HG02852 (cell line): ENCODE data around the gene CST6.

Source experiments
- ATAC-seq: cut with Tn5 transposase; IDR thresholded peaks from one replicate; pipeline ENCODE4 v1.9.1; 2021; ENCODE audit warnings: mild to moderate bottlenecking, moderate library complexity; ENCODE audit not compliant: unreplicated experiment

Gene CST6, protein sequence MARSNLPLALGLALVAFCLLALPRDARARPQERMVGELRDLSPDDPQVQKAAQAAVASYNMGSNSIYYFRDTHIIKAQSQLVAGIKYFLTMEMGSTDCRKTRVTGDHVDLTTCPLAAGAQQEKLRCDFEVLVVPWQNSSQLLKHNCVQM

DNA sequence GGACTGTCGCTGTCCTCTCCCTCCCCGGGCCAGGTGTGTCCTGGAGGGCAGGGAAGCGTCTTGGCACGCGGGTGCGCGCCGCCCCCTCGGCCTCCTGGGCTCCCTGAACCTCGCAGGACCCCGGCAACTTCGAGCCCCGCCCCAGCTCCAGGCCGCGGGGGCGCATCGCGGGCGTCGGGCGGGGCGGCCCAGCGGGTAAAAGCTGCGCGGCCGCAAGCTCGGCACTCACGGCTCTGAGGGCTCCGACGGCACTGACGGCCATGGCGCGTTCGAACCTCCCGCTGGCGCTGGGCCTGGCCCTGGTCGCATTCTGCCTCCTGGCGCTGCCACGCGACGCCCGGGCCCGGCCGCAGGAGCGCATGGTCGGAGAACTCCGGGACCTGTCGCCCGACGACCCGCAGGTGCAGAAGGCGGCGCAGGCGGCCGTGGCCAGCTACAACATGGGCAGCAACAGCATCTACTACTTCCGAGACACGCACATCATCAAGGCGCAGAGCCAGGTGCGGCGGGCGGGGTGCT lies at the start of gene CST6:
TSS of gene CST6 (plus strand) at position 224 of the 519 bp plus-strand sequence. CDS start at position 261, 37 bp downstream.
- no peak for ATAC-seq

DNA sequence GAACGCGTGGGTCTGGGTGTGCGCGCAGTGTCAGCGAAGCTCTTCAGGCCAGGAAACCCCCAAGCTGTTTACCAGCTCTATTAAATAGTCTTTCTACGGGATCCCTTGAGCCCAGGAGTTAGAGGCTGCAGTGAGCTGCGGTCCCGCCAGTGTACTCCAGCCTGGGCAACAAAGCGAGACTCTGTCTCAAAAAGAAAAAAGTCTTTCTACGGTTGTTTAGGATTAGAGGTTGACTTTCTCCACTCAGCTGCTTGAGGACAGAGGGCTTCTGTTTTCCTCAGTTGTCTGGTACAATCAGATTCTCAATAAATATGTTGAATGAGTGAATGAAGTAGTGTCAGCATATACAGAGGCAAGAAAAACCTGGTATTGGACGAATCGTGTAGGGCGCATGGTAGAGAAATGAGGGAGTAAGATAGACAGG lies 49.7 kb upstream of the CST6 start:
- no peak for ATAC-seq

DNA sequence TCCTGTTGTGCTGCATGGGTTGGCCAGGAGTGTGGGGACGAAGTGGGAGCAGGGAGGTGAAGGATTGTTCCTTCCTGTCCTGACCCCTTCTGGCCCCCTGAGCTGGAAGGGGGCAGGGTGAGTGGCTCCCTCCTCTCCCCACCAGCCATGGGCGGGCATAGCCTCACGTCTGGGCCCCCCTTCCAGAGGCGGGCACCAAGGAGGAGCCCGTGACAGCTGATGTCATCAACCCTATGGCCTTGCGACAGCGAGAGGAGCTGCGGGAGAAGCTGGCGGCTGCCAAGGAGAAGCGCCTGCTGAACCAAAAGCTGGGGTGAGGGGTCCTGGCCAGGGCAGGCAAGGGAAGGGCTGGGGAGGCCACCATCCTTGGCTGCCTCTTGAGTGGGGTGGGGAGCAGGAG lies 46.9 kb upstream of the CST6 start:
- no peak for ATAC-seq

DNA sequence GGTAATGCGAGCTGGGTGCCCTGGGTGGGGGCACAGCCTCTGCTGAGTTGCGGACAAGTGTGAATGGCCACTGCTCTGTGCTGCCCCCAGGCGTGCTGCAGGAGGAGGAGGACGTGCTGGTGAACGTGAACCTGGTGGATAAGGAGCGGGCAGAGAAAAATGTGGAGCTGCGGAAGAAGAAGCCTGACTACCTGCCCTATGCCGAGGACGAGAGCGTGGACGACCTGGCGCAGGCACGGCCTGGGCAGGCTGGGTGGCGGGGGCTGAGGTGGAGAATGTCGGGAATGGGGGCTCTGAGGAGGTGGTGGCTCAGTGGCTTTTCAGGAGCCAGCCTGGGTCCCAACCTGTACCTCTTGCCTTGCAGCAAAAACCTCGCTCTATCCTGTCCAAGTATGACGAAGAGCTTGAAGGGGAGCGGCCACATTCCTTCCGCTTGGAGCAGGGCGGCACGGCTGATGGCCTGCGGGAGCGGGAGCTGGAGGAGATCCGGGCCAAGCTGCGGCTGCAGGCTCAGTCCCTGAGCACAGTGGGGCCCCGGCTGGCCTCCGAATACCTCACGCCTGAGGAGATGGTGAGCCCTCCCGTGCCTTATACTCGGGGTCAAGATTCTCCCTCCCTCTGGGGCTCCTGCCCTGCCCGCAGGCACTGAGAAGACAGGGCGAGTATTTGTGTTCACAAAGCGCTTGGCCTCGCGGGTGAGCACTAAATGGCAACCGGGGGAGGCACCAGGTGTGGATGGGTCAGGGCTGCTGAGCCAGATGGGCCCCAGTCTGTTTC lies 45.6 kb upstream of the CST6 start:
- no peak for ATAC-seq

DNA sequence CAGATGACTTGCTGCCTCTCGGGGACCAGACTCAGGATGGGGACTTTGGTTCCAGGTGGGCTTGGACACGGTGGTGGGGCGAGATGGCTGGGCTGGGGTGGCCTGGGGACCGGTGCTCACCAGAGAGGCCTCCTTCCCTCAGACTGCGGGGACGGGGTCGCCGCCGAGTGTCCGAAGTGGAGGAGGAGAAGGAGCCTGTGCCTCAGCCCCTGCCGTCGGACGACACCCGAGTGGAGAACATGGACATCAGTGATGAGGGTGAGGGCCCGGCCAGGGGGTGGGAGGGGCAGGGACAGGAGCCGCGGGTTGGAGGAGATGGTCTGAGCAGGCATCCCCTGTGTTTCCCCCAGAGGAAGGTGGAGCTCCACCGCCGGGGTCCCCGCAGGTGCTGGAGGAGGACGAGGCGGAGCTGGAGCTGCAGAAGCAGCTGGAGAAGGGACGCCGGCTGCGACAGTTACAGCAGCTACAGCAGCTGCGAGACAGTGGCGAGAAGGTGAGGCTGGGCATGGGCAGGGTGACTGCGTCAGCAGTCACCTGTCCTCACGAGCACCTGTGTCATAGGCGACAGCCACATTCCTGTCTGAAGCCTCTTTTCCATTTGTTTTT lies 44.4 kb upstream of the CST6 start:
- ATAC-seq, result no peak

DNA sequence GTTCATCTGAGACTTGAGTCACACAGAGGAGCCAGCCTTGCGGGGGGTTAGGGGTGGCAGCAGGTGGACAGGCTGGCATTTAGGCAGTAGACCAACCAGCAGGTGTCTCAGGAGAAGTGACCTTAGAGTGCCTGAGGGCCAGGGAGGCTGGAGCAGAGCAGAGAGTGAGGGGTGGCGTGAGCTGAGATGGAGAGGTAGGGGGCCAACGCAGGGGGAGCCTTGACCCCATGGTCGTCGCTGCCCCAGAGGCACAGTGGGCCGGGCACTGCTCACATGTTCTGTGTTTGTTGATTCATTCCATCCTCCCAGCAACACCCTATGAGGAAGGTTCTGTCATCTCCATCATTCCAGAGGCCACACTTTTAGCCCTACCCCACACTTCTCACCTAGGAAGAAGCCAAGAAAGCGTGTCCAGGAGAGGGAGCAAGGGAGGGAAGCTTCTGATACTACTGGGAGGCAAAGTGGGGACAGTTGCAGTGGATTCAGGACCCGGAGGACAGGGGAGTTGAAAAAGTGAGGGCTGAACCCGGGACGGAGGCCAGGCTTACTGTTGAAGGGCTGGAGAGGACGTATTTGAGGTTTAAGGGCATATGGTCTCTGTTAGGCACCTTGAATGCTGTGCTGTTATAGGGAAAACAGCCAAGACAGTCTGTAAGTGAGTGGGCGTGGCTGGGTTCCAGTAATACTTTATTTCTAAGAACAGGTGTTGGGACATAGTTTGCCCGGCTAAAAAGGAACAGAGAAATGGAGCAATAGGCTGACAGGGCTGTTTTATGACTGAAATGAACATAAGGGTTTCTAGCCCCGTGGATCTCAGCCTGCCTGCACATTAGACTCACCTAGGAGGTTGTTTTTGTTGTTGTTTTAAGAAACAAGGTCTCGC lies 43.0 kb upstream of the CST6 start:
- no peak for ATAC-seq

DNA sequence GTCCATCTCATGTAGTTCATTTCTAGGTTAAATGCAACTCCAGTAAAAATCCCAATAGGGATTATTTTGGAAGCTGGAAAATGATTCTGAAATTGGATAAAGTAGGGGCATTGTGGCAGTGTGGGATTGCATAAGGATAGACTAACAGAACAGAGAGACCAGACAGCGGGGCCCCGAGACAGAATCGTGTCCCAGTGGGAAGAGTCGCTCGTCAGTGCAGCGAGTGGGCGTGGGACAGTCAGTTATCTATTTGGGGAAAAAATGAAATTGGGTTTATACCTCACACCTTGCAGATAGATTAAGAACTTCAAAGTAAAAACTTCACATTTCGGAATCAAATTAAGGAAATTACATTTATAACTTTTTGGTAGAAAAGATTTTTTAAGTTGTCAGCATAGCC lies 39.7 kb upstream of the CST6 start:
- ATAC-seq, result no peak

DNA sequence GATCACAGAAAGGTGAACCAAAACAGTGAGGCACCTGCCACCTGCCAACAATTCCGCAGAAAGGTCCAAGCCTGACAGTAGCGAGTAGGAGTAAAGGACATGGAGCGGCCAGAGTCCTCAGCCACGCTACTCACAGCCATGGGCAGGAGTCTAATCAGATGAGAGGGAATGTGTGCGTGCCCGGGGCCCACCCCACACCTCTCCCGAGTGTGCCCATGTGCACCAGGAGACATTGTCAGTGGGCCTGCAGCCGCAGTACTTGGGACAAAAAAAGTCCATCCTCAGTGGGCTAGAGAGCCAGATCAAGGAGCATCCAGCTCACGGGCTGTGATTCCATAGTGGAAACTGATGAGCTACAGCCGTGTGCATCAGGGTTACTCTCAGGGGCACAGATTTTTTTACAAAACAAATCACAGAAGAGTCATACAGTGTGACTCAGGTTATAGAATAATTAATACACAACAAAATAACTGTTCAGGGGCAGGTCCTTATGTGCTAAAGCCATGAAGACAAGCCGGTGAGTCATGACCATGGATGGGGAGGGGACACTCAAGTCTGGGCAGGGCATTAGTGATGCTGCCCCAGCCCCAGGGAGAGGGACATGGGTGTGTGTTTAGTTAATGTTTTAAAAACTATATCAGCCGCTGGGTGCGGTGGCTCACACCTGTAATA lies 38.2 kb upstream of the CST6 start:
- ATAC-seq, result no peak

DNA sequence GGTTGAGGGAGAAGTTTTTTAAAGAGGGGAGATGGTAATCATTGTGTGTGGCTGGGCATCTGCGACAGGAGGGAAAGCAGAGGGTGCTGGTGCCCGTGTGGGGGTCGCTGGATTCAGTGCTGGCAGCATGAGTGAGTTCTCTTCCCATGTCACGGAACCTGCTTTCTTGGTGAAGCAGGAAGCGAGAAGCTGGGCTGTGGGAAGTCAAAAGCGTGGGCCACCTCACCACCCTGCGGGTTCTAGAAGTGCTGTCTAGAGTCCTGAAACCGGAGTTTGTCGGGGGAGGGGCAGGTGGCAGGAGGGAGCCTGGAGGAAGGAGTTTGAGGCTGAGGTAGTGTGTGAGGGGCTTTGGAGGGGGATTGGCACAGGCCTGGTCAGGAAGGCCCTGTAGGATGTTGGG lies 36.0 kb upstream of the CST6 start:
- ATAC-seq, result no peak

DNA sequence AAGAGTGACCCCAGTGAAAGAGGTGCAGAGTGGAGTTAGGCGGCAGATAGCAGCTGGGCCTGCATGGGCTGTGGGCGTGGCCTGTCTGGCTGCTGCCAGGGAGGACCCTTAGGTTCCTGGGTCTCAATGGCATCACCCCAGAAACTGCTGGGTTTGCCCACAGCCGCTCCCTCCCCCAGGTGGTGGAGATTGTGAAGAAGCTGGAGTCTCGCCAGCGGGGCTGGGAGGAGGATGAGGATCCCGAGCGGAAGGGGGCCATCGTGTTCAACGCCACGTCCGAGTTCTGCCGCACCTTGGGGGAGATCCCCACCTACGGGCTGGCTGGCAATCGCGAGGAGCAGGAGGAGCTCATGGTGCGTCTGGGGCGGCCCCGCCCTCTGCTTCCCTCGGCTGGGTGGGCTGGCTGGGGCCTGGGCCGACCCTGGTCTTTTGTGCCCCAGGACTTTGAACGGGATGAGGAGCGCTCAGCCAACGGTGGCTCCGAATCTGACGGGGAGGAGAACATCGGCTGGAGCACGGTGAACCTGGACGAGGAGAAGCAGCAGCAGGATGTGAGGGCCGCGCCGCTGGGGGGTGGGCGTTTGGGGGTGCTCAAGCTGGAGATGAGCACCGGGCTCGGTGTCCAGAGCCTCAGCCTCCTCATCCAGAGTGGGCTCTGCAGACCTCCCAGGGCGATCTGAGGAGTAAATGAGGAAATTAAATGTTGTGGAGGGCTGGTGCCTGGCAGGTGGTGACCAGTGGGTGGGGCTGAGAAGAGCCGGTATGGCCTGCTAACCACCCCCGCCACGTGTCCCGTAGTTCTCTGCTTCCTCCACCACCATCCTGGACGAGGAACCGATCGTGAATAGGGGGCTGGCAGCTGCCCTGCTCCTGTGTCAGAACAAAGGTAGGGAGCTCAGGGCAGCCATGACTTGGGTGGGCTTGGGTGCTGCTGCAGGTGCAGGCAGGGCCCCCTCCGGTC lies 35.3 kb upstream of the CST6 start:
- ATAC-seq, result no peak

DNA sequence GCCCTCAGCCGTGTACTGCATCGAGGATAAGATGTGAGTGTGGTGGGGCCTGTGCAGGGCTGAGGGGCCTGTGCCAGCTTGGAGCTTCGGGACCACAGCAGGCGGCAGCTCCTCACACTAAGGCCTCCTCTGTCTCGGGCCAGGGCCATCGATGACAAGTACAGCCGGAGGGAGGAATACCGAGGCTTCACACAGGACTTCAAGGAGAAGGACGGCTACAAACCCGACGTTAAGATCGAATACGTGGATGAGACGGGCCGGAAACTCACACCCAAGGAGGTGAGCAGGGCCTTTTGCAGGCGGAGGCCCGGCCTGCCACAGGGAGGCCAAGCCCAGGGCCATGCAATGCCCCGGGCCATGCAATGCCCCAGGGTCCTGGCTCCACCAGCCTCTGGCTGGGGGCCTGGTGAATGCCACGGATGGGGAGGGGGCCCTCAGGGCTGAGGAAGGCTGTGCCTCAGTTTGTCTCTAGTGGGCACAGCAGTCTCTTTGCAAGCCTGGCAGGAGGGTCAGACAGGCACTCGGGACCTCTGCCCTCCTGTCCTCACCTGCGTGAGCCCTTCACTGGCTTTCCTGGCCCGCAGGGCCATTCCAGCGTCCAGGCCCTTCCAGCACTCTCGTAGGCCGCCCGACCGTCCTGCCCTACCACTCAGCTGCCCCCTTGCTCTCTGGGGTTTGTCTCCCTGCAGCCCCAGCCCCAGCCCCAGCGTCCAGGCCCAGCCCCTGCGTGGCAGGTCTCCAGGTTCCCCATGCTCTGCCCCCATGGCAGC lies 34.0 kb upstream of the CST6 start:
- ATAC-seq, result no peak

DNA sequence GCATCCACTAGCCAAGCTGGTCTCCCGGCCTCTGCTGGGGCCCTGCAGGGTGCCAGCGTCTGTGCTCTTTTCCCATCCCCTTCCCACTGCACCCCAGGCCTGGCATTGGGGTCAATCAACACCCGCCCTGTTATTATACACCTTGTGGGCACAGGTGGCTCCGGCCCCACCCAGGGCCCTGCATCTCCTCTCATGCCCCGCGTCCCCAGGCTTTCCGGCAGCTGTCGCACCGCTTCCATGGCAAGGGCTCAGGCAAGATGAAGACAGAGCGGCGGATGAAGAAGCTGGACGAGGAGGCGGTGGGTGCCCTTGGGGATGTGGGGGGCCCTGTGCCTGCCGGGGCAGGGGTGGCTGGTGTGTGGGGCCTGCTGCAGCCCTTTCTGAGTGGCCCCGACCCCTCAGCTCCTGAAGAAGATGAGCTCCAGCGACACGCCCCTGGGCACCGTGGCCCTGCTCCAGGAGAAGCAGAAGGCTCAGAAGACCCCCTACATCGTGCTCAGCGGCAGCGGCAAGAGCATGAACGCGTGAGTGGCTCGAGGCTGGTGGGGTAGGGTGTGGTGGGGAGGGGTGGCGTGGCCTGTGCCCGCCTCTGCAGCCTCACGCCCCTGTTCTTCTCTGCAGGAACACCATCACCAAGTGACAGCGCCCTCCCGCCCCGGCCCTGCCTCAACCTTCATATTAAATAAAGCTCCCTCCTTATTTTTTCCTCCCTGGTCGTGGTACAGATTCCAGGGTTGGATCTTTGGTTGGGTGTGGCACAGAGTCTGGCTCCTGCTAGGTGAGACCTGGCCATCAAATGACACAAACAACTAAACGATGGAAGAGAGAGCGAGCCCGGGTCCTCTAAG lies 33.2 kb upstream of the CST6 start:
- no peak for ATAC-seq

DNA sequence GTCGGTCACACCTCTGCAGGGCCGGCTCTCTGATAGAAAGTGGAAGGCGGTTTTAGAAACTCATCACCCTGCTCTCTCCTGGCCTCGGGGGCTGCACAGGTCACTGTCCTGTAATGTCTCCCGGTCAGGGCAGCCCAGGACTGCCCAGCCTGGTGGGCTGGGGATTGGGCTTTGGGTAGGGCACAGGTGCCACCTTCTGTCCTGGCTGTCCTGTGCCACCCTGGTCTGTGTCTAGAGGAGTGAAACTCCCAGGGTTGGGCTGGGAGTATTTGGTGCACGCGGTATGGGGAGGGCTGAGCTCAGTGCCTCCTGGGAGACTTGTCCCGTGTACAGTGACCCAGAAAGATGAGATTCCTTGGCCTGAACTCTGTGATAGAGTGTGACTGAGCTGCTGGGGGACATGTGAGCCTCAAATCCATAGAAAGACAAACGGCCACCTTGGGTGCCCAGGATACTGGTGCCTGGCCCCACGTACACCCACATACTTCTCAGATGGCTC lies 32.5 kb upstream of the CST6 start:
- no peak for ATAC-seq

DNA sequence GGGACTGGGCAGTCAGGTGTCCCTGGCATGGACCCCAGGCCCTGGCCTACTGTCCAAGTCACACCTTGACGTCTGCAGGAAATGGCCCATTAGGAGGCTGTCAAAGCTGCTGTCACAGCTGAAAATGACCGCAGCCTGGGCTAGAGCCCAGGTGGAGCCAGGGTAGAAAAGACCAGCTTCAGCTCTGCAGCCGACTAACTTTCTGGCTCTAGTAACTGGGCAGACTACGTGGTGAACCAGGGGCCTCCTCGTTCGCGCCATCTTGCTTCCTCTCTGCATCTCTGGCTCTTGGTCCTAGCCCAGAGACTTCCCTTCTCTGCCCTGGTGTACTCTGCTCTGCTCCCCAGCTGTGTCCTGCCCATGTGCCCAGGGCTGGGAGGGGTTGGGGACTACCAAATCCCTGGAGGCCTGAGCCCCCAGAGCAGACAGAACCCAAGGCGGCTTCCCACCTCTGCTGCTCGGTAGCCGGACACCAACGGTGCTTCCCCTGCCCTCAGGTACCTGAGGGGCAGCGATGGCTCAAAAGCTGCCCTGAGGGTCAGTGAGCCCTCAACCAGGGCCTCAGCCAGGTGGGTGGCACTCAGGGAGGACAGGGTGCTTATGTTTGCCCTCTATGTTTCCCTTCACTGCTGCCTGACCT lies 30.6 kb upstream of the CST6 start:
- no peak for ATAC-seq

DNA sequence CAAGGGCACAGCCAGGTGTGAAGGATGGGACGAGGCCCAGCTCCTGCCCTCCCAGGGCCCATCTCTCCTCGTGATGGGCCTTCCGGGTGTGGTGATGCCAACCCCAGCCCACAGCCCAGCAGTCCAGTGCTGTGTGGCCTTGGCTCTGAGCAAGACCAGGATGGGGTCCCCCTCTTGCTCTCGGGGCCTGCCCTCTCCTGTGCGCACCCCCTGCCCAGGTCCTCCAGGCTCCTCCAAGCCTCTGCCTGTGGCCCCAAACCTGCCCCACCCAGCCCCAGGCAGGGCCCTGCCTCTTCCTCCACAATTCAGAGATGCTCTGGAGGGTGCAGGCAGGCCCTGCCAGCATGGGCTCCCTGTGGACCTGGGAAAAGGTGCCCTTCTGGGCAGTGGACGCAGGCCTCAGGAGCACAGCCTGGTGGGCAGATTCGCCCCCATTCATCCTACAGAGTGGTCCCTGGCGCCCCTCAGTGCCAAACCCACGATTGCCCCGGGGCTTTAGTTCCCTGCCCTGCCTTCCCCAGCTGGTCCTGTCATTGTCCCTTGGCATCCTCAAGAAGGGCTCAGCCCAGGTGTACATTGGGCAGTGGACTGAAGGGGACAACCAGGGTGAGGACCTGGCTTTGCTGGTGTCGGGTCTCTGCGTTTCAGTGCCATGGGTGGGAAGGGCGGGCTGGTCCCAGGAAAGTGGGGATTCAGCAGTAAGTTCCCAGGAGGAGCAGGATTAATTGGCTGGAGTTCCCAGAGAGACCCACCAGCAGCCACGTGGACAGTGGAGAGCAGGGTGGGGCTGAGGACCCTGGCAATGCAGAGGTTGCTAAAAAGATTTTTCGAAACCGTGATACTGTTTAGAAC lies 29.6 kb upstream of the CST6 start:
- ATAC-seq, result no peak
